ENCODE results near the gene SPINK4.
A peak's percentile ranks its signal among the peaks of the same experiment; 100 is the strongest.

SPINK4 gene

GRCh38 chr9:33285502-33285901 is 45.5 kb downstream of the SPINK4 start:
- no peak overlapping the region for H3K27ac ChIP-seq (ENCODE audit: low read depth, low read length)
- H3K4me1 ChIP-seq (ENCODE audit: insufficient read depth, low read length), result peaks cover 7% of the 10 kb centered on the region
- H3K9ac ChIP-seq (ENCODE audit: low read length), result no peak overlapping the region
- H3K27me3 ChIP-seq (ENCODE audit: control insufficient read depth in 1 of 2, insufficient read depth in 2 of 2, low read length in 2 of 2), result no peaks in the 10 kb centered on the region
- no peak overlapping the region for H3K4me3 ChIP-seq (ENCODE audit: low read depth in 1 of 2, low read length in 2 of 2)
- peaks cover 24% of the 10 kb centered on the region for H3K36me3 ChIP-seq (ENCODE audit: insufficient read depth, low read length)
- H3K9me3 ChIP-seq (ENCODE audit: low read length), result no peaks in the 10 kb centered on the region

DNA sequence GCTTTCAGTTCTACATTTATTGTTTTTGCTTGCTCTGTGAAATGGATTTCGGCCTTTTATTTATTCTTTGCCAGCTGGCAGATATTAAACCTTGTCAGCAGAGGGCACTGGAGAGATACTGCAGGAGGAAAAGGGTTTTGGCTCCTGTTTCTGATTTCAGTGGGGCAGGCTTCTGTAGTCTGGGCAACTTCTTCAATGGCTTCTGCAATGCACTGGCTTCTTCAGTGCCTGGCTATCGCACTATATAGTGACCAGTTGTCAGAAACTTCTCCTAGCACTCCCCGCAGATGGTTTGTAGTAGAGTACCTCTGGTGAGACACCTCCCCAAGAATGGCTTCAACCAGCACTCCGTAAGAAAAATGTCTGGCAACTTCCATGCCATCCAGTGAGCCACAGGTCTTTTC is 47.1 kb downstream of the SPINK4 start:
- Histone ChIP-seq H3K36me3 (ENCODE audit: insufficient read depth, low read length) (peaks cover 19% of the 10 kb centered on the region), H3K4me3 (ENCODE audit: low read depth in 1 of 2, low read length in 2 of 2) (no peak overlapping the region), H3K9ac (ENCODE audit: low read length) (no peak overlapping the region), H3K4me1 (ENCODE audit: insufficient read depth, low read length) (peaks cover 20% of the 10 kb centered on the region), H3K27me3 (ENCODE audit: control insufficient read depth in 1 of 2, insufficient read depth in 2 of 2, low read length in 2 of 2) (no peaks in the 10 kb centered on the region), H3K9me3 (ENCODE audit: low read length) (no peaks in the 10 kb centered on the region), H3K27ac (ENCODE audit: low read depth, low read length) (peak overlapping the region; percentile 45)

DNA sequence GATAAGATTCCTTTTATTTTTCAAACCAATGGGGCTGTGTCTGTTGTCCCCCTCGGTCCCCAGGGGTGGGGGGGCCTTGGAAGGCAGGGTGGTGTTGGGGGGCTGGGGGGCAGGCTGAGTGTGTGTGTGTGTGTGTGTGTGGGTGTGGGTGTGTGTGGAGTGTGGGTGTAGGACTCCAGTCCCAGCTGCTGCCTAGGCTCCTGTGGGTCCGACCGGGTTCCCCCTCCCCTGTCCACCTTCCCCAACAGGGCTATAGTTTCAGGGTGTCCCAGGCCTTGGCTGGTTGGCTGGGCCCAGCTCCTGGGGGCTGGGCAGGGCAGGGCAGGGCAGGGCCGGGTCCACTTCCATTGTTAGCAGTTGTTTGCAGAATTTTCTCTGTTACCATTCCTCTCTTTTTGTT is 48.3 kb downstream of the SPINK4 start:
- peaks cover 15% of the 10 kb centered on the region for H3K36me3 ChIP-seq (ENCODE audit: insufficient read depth, low read length)
- H3K4me3 ChIP-seq (ENCODE audit: low read depth in 1 of 2, low read length in 2 of 2), result no peak overlapping the region
- no peak overlapping the region for H3K9ac ChIP-seq (ENCODE audit: low read length)
- H3K27ac ChIP-seq (ENCODE audit: low read depth, low read length), result no peak overlapping the region
- no peaks in the 10 kb centered on the region for H3K9me3 ChIP-seq (ENCODE audit: low read length)
- H3K4me1 ChIP-seq (ENCODE audit: insufficient read depth, low read length), result peaks cover 28% of the 10 kb centered on the region
- no peaks in the 10 kb centered on the region for H3K27me3 ChIP-seq (ENCODE audit: control insufficient read depth in 1 of 2, insufficient read depth in 2 of 2, low read length in 2 of 2)

GRCh38 chr9:33288828-33289483 is 49.0 kb downstream of the SPINK4 start:
- H3K9me3 ChIP-seq (ENCODE audit: low read length), result no peaks in the 10 kb centered on the region
- H3K27me3 ChIP-seq (ENCODE audit: control insufficient read depth in 1 of 2, insufficient read depth in 2 of 2, low read length in 2 of 2), result no peaks in the 10 kb centered on the region
- H3K27ac ChIP-seq (ENCODE audit: low read depth, low read length), result peak overlapping the region; percentile 87
- H3K4me1 ChIP-seq (ENCODE audit: insufficient read depth, low read length), result peaks cover 28% of the 10 kb centered on the region
- H3K9ac ChIP-seq (ENCODE audit: low read length), result peak overlapping the region; percentile 92
- H3K36me3 ChIP-seq (ENCODE audit: insufficient read depth, low read length), result peaks cover 10% of the 10 kb centered on the region
- H3K4me3 ChIP-seq (ENCODE audit: low read depth in 1 of 2, low read length in 2 of 2), result peak overlapping the region in 1 of 2 donors; percentile 92

- Histone ChIP-seq H3K9me3 (ENCODE audit: low read length) (no peaks in the 10 kb centered on the region), H3K9ac (ENCODE audit: low read length) (peak overlapping the region; percentile 92), H3K4me1 (ENCODE audit: insufficient read depth, low read length) (peaks cover 28% of the 10 kb centered on the region), H3K36me3 (ENCODE audit: insufficient read depth, low read length) (peaks cover 13% of the 10 kb centered on the region), H3K27me3 (ENCODE audit: control insufficient read depth in 1 of 2, insufficient read depth in 2 of 2, low read length in 2 of 2) (no peaks in the 10 kb centered on the region), H3K4me3 (ENCODE audit: low read depth in 1 of 2, low read length in 2 of 2) (peak overlapping the region; percentile 92), H3K27ac (ENCODE audit: low read depth, low read length) (peak overlapping the region; percentile 87)
Observed at GRCh38 chr9:33289496-33289895, 49.5 kb downstream of the SPINK4 start.

- Histone ChIP-seq H3K27ac (ENCODE audit: low read depth, low read length) (peak overlapping the region; percentile 87), H3K9me3 (ENCODE audit: low read length) (no peaks in the 10 kb centered on the region), H3K4me1 (ENCODE audit: insufficient read depth, low read length) (peaks cover 28% of the 10 kb centered on the region), H3K9ac (ENCODE audit: low read length) (peak overlapping the region; percentile 92), H3K36me3 (ENCODE audit: insufficient read depth, low read length) (peaks cover 17% of the 10 kb centered on the region), H3K4me3 (ENCODE audit: low read depth in 1 of 2, low read length in 2 of 2) (peak overlapping the region; percentile 92), H3K27me3 (ENCODE audit: control insufficient read depth in 1 of 2, insufficient read depth in 2 of 2, low read length in 2 of 2) (no peaks in the 10 kb centered on the region)
Observed at GRCh38 chr9:33289936-33290246, 49.9 kb downstream of the SPINK4 start.

DNA sequence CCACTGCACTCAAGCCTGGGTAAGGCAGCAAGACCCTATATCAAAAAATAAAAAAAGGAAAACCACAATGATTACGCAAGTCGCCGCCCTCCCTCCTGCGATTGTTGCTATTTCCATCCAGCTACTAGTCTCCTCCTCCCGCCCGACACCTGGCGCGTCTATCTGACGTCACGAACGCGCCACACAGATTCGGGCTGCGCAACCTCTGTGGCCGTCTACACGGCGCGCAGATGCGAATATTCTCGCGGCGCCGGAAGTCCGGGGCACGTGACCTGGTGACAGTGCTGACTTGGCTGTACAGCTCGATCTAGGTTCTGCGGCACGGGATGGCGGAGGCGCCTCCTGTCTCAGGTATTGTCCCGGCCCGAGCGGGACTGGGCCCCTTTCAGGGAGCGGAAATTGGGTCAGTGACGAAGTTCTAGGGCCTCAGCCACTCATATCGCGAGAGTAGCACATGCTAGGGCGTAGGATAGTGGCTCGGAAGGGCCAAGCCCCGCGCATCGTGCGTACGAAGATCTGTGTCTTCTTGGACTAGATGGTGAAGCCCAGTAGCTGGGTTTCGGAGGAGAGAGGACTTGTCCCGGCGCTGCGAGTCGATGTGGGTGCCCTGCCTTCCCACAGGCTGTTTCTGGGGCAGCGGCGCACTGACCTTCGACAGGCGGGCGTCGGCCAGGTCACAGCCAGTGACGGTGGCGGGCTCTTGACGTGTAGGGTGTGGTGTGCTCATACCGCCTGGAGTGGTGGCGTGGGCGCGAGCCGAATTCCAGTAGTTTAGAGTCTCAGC is 50.5 kb downstream of the SPINK4 start, which contains the start of gene NFX1:
NFX1 (plus strand) TSS at position 270 of the 784 bp plus-strand sequence; CDS start at position 327, 57 bp downstream.
- peak within 1 kb of the TSS; percentile 87 for H3K27ac ChIP-seq (ENCODE audit: low read depth, low read length)
- H3K4me3 ChIP-seq (ENCODE audit: low read depth in 1 of 2, low read length in 2 of 2), result peak within 1 kb of the TSS; percentile 92
- no peaks in the 10 kb centered on the region for H3K27me3 ChIP-seq (ENCODE audit: control insufficient read depth in 1 of 2, insufficient read depth in 2 of 2, low read length in 2 of 2)
- no peaks in the 10 kb centered on the region for H3K9me3 ChIP-seq (ENCODE audit: low read length)
- peaks cover 20% of the 10 kb centered on the region for H3K36me3 ChIP-seq (ENCODE audit: insufficient read depth, low read length)
- H3K4me1 ChIP-seq (ENCODE audit: insufficient read depth, low read length), result peaks cover 28% of the 10 kb centered on the region
- H3K9ac ChIP-seq (ENCODE audit: low read length), result peak within 1 kb of the TSS; percentile 92

GRCh38 chr9:33291031-33291397 is 51.0 kb downstream of the SPINK4 start:
- Histone ChIP-seq H3K9me3 (ENCODE audit: low read length) (no peaks in the 10 kb centered on the region), H3K27ac (ENCODE audit: low read depth, low read length) (peak overlapping the region; percentile 87), H3K4me3 (ENCODE audit: low read depth in 1 of 2, low read length in 2 of 2) (peak overlapping the region; percentile 92), H3K27me3 (ENCODE audit: control insufficient read depth in 1 of 2, insufficient read depth in 2 of 2, low read length in 2 of 2) (no peaks in the 10 kb centered on the region), H3K4me1 (ENCODE audit: insufficient read depth, low read length) (peaks cover 28% of the 10 kb centered on the region), H3K9ac (ENCODE audit: low read length) (peak overlapping the region; percentile 91), H3K36me3 (ENCODE audit: insufficient read depth, low read length) (peaks cover 21% of the 10 kb centered on the region)

DNA sequence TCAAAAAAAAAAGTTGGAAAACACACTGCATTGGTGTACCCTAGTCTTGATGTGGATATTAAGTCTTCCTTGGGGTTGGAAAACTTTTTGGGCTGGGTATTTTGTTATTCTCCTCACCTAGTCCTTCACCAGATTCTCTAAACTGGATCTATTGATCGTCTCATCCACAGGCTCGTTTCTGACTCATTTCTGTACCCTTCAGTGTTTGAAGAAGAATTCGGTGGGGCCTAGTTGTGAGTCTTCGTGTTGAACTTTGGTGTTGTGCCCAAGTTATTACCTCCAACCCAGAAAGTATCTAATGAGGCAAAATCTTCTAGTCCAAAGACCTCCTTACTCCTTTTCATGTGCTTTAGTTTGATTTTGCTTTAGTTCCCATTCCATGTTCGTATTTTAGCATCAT is 51.9 kb downstream of the SPINK4 start:
- Histone ChIP-seq H3K27ac (ENCODE audit: low read depth, low read length) (no peak overlapping the region), H3K9me3 (ENCODE audit: low read length) (no peaks in the 10 kb centered on the region), H3K9ac (ENCODE audit: low read length) (peak overlapping the region; percentile 14), H3K4me1 (ENCODE audit: insufficient read depth, low read length) (peaks cover 29% of the 10 kb centered on the region), H3K4me3 (ENCODE audit: low read depth in 1 of 2, low read length in 2 of 2) (no peak overlapping the region), H3K27me3 (ENCODE audit: control insufficient read depth in 1 of 2, insufficient read depth in 2 of 2, low read length in 2 of 2) (no peaks in the 10 kb centered on the region), H3K36me3 (ENCODE audit: insufficient read depth, low read length) (peaks cover 30% of the 10 kb centered on the region)

DNA sequence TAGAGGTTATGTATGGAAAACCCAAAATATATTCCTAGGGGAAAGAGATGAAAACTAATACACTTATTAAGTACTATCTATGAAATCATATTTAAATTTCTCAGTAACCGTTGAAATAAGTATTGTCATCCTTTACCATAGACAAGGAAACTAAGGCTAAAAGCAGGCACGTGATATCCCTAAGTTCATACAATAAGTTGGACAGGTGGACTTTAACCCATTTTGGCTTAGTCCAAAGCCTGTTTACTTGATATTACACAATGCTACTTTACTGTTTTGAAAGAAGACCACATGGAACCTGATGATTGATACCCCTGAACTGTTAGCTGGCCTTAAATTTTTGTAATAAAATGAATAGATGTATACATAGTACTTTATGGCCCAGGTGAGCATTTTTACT is 53.8 kb downstream of the SPINK4 start:
- Histone ChIP-seq H3K36me3 (ENCODE audit: insufficient read depth, low read length) (peaks cover 45% of the 10 kb centered on the region), H3K27me3 (ENCODE audit: control insufficient read depth in 1 of 2, insufficient read depth in 2 of 2, low read length in 2 of 2) (no peaks in the 10 kb centered on the region), H3K4me1 (ENCODE audit: insufficient read depth, low read length) (peaks cover 41% of the 10 kb centered on the region), H3K9ac (ENCODE audit: low read length) (no peak overlapping the region), H3K27ac (ENCODE audit: low read depth, low read length) (no peak overlapping the region), H3K4me3 (ENCODE audit: low read depth in 1 of 2, low read length in 2 of 2) (no peak overlapping the region), H3K9me3 (ENCODE audit: low read length) (no peaks in the 10 kb centered on the region)

DNA sequence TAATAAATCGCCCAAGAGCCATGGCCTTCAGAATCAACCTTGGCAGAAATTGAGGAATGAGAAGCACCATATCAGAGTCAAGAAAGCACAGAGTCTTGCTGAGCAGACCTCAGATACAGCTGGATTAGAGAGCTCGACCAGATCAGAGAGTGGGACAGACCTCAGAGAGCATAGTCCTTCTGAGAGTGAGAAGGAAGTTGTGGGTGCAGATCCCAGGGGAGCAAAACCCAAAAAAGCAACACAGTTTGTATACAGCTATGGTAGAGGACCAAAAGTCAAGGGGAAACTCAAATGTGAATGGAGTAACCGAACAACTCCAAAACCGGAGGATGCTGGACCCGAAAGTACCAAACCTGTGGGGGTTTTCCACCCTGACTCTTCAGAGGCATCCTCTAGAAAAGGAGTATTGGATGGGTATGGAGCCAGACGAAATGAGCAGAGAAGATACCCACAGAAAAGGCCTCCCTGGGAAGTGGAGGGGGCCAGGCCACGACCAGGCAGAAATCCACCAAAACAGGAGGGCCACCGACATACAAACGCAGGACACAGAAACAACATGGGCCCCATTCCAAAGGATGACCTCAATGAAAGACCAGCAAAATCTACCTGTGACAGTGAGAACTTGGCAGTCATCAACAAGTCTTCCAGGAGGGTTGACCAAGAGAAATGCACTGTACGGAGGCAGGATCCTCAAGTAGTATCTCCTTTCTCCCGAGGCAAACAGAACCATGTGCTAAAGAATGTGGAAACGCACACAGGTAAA is 54.9 kb downstream of the SPINK4 start:
- peaks cover 41% of the 10 kb centered on the region for H3K4me1 ChIP-seq (ENCODE audit: insufficient read depth, low read length)
- no peaks in the 10 kb centered on the region for H3K27me3 ChIP-seq (ENCODE audit: control insufficient read depth in 1 of 2, insufficient read depth in 2 of 2, low read length in 2 of 2)
- no peak overlapping the region for H3K9ac ChIP-seq (ENCODE audit: low read length)
- H3K9me3 ChIP-seq (ENCODE audit: low read length), result no peaks in the 10 kb centered on the region
- peaks cover 54% of the 10 kb centered on the region for H3K36me3 ChIP-seq (ENCODE audit: insufficient read depth, low read length)
- H3K27ac ChIP-seq (ENCODE audit: low read depth, low read length), result no peak overlapping the region
- H3K4me3 ChIP-seq (ENCODE audit: low read depth in 1 of 2, low read length in 2 of 2), result no peak overlapping the region
